HG03460 (cell line): ENCODE results near the gene SLC4A9.
A peak's percentile ranks its signal among the peaks of the same experiment; 100 is the strongest.
"Not testable (repeated sequence)": the region's sequence is repeated elsewhere in the genome, so short reads cannot be mapped to it uniquely, and the experiment has no call there.

Experiments
- ATAC-seq: cut with Tn5 transposase; IDR thresholded peaks from one replicate; pipeline ENCODE4 v1.9.1; 2021; ENCODE audit not compliant: unreplicated experiment

SLC4A9 gene

DNA sequence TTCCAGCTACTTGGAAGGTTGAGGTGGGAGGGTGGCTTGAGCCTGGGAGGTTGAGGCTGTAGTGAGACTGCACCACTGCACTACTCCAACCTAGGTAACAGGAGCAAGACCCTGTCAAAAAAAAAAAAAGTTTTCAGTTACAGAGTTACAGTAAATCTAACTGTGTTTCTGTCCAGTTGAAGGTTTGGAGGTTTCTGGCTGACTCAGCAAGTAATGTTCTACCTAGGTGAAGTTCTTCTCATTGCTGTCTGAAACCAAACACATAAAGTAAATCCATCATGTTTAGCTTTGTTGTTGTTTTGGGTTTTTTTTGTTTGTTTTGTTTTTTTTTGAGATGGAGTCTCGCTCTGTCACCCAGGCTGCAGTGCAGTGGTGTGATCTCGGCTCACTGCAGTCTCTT, 33.7 kb downstream of the SLC4A9 start:
- no peak for ATAC-seq

DNA sequence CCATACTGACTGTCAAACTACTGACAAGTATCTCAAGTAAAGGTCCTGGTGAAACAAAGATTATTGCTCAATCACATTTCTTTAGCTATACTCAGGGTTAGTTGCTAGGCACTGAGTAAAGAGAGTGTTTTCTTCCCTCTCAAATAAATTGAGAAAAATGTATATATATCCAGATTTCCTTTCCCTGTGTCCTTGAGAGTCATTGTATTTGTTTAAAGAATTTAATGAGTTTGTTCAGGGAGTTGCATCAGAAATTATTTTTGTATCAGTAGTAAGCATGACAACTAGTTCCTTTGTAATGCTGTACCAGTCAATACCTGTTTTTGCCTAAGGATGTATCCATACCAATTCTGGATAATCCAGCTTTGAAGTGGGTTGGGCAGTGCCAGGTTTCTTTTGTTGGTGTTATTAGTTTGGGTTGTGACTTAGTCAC, 38.4 kb downstream of the SLC4A9 start:
- no peak for ATAC-seq

DNA sequence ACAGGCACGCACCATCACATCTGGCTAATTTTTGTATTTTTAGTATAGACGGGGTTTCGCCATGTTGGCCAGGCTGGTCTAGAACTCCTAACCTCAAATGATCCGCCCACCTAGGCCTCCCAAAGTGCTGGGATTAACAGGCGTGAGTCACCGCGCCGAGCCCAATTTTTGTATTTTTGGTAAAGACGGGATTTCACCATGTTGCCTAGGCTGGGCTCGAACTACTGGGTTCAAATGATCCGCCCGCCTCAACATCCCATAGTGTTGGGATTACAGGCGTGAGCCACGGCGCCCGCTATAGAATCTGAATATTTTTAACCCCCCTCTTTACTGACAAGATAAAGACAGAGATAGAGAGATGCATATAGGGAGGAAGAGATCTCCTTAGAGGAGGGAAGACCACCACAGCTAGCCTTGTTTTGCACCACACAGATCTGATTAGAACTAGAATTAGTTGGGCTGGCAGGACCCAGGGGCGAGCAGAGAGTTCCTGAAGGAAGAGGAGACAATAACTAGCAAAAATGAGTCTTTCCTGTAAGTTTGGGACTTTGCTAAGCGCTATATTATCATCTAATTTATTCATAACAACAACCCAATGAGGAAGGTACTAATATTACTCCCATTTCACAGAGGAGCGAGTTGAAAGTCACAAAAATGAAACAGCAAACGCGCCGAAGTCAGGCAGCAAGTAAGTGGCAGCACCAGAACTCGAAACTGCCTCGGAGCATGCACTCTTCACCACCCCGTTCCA, 40.2 kb downstream of the SLC4A9 start:
- no peak for ATAC-seq

DNA sequence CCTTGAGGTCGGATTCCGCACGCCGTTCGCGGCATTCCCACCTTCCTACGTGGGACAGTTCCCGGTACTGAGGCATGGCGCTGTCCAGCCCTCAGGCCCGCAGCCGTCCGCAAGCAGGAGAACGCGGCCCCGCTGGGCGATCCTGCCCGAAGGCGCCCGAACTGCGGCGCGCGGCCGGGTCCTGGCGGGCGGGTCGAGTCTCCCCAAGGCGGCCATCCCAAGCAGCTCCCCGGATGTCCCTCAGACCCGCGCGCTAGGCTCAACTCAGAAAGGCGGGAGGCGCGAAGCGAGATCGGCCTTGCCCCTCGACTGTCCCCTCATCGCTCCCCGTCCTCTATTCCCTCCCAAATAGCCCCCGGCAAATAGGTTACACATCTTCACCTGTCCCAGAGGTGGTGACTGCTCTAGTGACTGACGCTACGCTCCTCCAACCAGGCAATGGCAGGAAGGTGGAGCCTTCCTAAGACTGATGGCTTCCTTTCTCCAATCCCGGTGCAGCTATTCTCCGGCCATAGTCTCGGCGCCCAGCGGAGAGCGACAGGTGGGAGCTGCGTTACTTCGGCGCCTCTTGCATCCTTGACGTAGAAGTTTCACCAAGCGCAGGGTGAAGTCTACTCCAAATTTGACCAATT, 40.9 kb downstream of the SLC4A9 start:
- peak; percentile 63 for ATAC-seq

DNA sequence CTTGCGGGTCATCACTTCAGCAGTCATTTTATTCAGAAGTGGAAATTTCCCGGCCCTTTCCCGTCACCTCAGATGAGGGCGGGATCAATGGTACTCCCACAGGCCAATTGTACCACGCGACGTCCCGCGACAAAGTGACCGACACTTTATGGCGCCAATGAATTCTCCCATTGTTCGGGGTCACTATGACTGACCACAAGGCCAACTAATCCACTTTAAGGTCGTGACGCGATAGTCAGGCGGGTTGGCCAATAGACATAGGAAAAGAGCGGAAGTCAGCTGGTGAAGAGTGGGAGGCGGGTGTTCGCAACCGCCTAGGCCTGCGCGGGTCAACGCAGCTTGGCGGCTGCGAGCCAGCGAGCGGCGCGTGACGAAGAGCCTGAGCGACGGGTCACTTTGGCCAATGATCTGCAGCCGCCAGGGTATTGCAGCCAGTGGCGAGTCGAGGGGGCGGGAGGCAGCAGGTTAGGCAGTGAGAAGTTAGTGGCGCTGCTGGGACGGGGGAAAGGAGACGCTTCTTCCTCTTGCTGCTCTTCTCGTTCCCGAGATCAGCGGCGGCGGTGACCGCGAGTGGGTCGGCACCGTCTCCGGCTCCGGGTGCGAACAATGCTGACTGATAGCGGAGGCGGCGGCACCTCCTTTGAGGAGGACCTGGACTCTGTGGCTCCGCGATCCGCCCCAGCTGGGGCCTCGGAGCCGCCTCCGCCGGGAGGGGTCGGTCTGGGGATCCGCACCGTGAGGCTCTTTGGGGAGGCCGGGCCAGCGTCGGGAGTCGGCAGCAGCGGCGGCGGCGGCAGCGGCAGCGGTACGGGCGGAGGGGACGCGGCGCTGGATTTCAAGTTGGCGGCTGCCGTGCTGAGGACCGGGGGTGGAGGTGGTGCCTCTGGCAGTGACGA, 41.6 kb downstream of the SLC4A9 start, which contains the start of gene ANKHD1:
Gene ANKHD1 (plus strand): TSS at position 472 of the 896 bp plus-strand sequence. CDS start 135 bp downstream, at position 607.
- peak; percentile 85 for ATAC-seq

DNA sequence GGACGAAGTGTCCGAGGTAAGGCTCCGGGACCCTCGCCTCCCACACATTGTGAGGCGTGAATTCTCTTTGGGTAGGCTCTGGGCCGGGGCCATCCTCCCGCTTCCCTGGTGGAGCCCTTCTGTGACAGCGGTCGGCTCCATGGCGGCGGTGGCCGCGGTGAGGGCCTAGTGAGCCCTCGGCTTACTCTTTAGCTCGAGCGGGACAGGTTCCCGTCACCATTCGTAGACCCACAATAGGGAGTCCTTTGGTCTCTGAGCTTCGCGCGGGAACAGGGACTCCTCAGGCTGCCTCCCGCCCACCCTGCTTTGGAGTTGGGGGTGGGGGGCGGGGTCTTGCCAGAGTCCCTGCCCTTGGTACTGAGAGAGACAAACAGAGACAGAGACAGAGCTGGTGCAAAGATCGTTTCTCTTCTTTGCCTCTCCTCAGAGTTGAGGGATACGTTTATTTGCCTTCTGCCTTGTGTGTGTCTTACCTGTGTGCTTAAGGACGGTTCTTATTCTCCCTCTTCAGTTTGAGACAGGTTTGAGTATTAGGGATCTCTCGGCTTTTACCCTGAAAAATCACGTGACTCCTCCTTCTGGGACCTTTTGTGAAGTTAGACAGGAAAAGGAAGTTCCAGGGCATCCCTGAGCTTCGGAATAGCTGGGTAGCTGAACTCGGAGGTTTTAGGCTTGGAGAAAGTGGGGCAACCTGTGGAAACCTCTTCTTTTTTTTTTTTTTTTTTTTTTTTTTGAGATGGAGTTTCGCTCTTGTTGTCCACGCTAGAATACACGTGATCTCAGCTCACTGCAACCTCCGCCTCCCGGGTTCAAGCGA, 42.5 kb downstream of the SLC4A9 start:
- peak; percentile 1 for ATAC-seq

DNA sequence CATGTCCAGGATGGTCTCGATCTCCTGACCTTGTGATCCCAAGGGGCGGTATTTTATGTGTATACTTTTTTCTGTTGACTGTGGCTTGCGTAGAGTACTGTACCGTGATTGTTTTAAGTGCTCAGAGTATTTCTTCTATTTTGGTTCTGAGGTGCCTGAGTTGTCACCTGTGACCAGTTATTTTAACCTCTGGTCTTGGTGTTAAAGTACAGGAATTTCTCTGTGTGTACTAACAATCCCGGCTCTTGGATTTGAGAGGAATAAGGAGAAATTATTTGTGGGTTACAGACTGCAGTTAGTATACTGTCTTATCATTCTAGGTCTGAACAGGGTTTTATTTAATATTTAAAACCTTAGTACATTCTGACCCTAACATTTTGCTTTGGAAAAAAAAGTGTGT, 43.6 kb downstream of the SLC4A9 start:
- no peak for ATAC-seq

DNA sequence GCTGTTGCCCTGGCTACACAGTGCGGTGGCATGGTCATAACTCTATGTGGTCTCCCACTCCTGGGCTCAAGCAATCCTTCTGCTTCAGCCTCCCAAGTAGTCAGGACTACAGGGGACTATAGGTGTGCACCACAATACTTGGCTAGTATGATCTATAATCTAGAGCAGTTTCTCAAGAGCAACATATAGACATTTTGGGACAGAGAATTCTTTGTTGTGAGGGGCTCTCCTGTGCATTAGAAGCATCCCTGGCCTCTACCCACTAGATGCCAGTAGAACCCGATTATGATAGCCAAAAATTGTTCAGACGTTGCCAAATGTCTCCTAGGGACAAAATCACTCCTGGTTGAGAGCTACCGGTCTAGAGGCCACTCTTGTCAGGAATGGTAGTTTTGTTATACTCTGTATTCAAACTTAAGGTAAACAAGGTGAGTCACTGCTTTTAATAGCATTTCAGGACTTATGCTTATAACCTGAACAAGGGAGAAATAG, 48.8 kb downstream of the SLC4A9 start:
- no peak for ATAC-seq

DNA sequence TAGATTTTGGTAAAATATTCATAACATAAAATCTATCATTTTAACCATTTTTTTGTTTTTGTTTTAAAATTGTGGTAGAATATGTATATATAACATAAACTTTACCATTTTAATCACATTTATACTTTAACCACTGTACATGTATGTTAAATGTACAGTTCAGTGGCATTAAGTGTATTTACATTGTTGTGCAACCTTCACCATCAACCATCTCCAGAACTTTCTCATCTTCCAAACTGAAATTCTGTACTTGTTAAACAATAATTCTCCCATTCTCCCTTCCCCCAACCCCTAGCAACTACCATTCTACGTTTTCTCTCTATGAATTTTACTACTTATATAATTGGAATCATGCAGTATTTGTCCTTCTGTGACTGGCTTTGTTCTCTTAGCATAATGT, 53.2 kb downstream of the SLC4A9 start:
- no peak for ATAC-seq

DNA sequence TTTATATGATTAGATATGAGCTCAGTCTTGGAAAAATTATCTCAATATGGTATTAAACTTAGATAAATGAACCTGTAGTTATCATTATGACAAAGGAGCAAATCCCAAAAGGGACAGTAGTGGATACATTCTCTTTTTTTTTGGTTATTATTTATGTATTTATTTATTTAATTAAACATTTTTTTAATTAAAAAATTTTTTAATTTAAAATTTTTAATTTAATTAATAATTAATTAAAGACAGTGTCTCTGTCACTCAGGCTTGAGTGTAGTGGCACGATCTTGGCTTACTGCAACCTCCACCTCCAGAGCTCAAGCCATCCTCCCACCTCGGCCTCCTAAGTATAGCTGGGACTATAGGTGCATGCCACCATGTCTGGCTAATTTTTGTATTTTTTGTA, 57.2 kb downstream of the SLC4A9 start:
- ATAC-seq, result no peak

DNA sequence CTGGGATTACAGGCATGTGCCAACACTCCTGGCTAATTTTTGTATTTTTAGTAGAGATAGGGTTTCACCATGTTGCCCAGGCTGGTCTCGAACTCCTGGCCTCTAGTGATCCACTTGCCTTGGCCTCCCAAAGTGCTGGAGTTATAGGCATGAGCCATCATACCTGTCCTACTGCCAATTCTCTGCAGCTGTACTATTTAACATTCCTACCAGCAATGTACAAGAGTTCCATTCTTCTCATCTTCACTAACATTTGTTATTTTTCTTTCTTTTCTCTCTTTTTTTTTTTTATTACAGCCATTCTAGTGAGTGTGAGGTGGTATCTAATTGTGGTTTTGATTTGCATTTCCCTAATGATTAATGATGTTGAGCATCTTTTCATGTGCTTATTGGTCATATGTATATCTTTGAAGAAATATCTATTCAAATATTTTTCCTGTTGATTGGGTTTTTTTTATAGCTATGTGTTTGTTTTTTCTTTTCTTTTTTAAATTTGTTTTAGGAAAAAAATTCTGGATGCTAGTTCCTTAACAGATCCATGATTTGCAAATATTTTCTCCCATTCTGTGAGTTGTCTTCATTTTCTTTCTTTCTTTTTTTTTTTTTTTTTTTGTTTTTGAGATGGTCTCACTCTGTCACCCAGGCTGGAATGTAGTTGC, 59.0 kb downstream of the SLC4A9 start:
- no peak for ATAC-seq

DNA sequence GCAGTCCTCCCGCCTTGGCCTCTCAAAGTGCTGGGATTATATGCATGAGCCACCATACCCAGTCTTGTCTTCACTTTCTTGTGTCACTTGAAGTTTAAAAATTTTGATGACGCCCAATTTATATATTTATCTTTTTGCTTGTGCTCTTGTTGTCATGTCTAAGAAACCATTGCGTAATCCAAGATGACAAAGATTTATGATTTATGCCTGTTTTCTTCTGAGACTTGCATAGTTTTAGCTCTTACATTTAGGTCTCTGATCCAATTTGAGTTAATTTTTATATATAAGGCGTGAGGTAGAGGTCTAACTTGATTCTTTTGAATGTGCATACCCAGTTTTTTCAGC, 60.2 kb downstream of the SLC4A9 start:
- ATAC-seq, result no peak

DNA sequence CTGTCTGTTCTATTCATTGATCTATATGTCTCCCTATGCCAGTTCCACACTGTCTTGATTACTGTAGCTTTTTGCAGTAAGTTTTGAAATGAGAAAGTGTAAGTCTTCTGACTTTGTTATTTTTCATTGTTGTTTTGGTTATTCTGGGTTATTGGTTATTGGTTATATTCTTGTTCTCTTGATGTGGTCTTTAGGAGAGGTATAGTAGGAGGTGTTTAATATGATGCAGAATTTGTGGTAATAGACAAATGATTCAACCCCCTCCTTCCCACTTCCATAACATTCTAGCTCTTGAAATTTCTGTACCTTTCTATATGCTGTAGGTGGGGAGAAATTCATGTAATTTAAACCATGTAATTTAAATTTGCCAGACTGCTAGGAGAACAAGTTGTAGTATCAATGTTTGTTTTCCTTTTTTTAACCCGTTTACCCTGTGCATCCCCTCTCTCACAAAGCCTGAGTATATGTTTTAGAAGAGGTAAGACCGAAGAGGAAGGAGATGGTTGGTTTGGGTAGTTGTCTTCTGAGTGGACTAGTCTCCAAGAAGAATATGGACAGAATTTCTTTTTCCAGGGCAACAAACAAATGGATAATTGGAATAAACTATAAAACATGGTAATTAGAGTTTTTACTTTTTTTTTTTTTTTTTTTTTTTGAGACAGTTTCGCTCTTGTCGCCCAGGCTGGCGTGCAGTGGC, 60.8 kb downstream of the SLC4A9 start:
- ATAC-seq, result no peak

DNA sequence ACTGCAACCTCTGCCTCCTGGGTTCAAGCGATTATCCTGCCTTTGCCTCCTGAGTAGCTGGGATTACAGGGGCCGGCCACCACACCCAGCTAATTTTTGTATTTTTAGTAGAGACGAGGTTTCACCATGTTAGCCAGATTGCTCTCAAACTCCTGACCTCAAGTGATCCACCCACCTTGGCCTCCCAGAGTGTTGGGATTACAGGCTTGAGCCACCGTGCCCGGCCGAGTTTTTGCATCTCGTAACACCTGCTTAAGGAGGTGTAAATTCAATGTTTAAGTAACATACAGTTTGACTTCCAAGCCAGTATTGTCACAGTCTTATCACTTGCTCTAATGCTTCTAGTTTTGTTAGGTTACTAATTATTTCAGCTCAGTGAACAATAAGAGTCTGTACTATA, 61.4 kb downstream of the SLC4A9 start:
- not testable (repeated sequence) for ATAC-seq

DNA sequence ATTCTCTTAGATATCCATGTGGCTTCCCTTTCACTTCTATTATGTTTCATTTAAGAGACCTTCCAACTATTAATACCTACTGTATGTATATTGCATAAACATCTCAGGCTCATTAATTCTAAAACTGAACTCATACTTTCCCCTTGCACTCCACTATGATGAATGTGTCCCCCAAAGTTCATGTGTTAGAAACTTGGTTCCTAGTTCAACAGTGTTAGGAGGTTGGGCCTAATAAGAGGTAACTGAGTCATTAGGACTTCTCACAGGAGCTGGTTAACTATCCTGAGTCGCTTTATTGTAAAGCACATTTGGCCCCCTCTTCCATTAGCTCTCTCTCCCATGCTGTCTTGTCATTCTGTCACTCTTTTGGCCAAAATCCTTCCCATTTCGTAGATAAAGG, 63.6 kb downstream of the SLC4A9 start:
- no peak for ATAC-seq

DNA sequence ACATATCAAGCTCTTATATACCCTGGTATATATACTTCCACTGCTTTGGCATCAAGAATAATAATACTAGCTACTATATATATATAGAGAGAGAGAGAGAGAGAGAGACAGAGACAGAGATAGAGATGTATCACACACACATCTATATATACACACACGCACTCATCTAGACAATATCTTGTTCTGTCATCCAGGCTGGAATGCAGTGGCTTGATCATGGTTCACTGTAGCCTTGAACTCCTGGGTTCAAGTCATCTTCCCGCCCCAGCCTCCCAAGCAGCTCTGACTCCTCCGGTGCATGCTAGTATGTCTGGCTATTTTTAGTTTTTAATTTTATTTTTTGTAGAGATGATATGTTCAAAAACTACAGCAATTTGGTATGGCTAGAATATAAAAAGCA, 64.1 kb downstream of the SLC4A9 start:
- no peak for ATAC-seq
